HG02943 (cell line): Measurements from ENCODE around the gene MACROD1.
"Not testable (repeated sequence)": the region's sequence is repeated elsewhere in the genome, so short reads cannot be mapped to it uniquely, and the experiment has no call there.

Experiments
- ATAC-seq: cut with Tn5 transposase; IDR thresholded peaks from one replicate; pipeline ENCODE4 v1.9.1; 2021; ENCODE audit warnings: mild to moderate bottlenecking, low read depth, moderate library complexity; ENCODE audit not compliant: unreplicated experiment

MACROD1 gene

DNA sequence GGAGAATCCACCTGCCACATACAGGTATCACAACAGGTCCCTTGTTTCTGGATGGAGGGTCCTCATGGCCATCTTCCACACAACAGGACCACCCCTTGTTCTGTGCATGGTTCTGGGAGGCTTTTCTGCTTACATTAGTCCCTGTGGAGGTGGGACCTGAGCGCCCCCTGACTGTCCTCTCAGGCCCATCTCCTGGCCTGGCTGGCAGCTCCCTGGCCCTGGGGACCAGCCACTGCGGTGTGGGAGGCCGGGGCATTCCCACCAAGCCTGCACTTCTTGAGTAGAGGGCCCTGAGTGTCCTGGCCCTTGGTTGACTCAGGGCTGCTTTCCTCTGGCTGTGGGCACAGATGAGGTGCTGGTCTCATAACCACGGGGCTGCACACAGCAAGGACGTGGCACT is 186.5 kb downstream of the MACROD1 start:
- ATAC-seq = no peak

DNA sequence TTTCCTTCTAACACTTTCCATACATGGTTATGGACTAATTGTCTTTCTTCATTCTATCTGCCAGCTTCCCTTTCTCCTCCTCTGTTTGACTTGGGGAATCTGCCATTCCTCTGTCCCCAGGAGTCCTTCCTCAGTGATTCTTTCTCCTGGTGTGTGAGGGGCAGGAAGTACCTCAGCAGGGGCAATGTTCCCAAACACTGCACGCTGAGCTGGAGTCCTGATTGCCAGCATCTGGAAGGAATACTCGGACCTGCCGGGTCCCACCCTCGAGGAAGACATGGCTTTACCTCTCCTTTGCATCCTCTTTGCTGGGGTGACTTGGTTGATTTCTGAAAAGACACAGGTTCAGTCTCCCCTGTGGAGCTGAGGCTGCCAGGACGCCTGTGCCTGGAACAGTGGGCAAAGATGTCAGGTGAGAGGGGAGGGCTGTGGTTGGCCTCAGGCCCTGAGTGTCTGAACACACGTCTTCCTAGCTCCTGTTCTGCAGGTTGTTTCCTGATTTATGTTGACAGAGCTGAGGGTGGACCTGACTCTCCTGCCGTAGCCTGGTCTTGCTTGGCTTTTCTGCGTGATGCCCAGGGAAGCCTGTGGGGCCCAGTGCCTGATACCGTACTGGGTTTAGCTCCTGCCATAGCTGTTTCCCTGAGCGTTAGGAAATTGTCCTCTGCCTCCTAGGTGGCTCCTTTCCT is 187.2 kb downstream of the MACROD1 start:
- no peak for ATAC-seq

DNA sequence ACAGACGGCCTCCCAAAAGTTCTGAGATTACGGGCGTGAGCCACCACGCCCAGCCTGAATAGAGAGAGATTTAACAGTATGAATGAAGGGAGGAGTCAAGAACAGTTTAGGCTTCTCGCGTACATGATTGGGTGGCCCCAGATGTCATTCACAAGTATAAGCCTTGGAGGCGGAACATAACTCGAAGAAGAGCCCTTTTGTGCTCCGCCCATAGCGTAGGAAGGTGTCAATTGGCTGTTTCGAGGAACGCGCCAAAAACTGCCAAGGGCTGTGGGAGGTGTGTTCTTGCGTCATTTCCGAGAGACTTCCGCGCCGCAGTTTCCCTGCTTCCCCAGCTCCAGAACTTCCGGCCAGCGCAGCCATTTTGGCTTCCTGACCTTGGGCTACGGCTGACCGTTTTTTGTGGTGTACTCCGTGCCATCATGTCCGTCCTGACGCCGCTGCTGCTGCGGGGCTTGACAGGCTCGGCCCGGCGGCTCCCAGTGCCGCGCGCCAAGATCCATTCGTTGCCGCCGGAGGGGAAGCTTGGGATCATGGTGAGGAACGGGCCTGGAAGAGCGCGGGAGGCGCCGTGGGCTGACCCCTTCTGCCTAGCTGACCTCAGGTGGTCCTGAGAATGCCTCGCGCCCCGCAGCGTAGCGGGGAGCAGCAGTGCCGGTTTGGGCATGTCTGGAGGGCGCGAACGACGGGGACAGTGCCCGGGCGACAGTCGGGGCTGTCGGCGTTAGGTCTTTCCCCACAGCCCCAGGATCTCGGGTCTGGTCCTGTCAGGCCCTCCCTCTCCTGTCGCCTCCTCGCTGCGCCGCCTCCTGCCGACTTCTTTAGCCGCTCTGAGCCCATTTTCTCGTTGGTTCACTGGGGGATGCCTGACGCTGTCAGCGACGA is 191.4 kb downstream of the MACROD1 start, which contains the start of gene COX8A:
Gene COX8A (plus strand): TSS at position 362 of the 885 bp plus-strand sequence. CDS start 61 bp downstream, at position 423.
- peak; percentile 94 for ATAC-seq

DNA sequence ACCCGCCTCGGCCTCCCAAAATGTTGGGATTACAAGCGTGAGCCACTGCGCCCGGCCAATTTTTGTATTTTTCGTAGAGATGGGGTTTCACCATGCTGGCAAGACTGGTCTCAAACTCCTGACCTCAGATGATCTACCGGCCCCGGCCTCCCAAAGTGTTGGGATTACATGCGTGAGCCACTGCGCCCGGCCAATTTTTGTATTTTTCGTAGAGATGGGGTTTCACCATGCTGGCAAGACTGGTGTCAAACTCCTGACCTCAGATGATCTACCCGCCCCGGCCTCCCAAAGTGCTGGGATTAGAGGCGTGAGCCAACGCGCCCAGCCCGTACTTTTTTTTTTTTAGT is 192.0 kb downstream of the MACROD1 start:
- not testable (repeated sequence) for ATAC-seq

DNA sequence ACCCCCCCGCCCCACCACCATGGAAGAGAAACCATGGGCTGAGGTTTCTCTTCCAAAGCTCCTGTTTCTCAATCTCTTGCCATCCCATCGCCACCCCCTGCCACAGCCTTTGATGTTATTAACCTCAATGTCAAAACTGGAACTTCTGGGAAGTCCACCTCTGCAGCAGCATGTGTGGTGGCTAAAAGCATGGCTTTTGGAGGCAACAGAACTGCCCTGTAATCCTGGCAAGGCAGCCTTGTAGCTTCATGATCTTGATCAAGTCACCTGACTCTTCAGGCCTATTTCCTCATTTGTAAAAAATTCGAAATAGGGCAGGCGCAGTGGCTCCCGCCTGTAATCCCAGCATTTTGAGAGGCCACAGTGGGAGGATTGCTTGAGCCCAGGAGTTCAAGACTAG is 195.0 kb downstream of the MACROD1 start:
- no peak for ATAC-seq

DNA sequence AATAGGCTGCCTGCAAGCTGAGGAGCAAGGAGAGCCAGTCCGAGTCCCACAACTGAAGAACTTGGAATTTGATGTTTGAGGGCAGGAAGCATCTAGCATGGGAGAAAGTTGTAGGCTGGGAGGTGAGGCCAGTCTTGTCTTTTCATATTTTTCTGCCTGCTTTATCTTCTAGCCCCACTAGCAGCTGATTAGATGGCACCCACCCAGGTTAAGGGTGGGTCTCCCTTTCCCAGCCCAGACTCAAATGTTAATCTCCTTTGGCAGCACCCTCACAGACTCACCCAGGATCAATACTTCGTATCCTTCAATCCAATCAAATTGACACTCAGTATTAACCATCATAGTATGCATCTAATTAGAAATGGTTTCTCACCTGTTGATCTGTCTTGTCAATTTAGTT is 196.5 kb downstream of the MACROD1 start:
- ATAC-seq = no peak

DNA sequence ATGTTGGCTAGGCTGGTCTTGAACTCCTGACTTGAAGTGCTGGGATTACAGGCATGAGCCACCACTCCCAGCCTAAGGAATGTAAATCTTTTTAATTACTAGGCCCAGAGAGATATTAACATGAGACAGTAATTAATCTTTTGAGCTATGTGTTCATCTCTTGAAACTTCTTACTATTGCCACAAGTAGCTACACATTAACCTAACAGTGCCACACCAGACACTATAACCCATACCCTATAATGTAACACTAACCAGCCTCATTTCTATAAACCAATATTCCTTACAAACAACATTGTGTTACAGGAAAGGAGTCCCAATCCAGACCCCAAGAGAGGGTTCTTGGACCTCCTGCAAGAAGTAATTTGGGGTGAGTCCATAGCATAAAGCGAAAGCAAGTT is 199.5 kb downstream of the MACROD1 start:
- no peak for ATAC-seq

DNA sequence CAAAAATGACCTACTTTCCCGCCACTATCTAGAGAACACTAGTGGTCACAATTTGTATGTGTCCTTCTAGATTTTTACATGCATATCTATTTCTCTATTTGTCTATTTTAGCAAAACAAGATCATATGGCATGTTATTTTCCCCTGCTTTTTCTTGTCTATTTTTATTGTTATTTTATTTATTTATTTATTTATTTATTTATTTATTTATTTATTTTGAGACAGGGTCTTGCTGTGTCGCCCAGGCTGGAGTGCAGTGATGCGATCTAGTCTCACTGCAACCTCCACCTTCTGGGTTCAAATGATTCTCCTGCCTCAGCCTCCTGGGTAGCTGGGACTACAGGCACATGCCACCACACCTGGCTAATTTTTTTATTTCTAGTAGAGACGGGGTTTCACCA is 202.0 kb downstream of the MACROD1 start:
- ATAC-seq = not testable (repeated sequence)

DNA sequence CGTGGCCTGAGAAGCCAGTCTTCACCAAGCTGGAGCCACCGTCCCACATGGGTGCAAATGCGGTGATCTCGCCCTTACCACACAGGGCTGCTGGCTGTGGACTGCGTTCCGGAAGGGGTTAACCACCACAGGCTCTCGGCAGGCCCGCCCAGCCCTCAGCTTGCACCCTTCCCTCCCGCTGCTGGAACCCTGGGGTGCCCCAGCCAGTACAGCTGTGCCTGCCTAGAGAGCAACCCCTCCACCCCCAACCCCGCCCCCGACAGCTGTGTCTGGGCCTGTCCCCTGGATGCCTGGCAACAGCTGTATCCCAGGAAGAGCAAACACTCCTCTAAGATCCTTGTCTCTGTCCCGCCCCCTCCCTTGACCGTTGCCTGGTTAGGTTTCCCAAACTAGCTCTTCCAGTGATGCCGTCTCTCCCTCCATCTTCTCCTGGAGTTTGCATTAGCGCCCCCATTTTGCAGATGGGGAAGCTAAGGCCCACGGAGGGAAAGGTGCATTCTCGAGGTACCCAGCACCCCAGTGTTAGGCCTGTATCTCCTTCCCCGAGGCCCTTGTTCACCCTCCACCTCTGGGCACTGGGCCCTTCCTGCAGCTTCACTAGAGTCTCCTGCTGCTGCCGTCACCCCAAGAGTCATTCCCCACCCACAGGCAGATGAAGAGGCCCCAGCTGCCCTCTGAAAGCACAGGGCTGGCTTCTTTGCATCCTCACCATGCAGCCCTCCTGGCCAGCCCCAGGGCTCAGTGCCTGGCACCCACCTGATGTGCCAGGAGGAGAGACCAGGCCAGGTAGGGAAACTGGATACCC is 204.1 kb downstream of the MACROD1 start:
- no peak for ATAC-seq

DNA sequence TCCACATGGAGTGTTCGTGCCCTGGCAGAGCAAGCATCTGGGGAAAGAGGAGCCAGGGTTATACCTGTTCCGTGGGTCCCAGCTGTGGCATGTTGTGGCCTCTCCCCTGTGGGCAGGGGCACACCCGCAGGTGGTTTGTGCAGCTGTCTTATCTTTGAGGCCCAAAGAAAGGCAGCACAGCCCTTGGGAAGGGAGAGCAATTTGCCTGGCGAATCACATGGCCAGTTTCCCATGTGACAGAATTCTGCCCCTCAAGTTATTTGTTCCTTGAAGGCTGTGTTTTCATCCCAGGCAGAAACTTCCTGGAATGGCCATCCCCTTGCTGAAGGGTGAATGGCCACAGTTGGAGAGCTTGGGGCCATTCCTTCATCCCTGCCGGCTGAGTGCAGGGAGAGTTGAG is 207.9 kb downstream of the MACROD1 start:
- no peak for ATAC-seq

DNA sequence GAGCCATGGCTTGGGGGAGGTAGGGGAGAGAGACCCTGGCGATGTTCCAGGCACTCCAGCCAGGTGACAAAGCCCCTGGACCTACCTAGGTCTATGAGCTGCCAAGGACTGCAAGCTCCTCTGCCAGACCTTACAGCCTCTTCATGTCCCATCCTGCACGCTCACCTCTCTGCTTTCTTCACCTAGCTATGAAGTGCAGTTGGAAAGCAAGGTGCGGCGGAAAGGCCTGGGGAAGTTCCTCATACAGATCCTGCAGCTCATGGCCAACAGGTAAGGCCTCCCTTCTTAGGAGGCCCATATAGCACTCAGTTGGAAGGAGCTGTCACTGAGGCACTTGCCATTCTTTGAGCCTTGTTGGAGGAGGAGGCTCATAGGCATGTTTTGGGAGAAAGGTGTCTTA is 213.3 kb downstream of the MACROD1 start:
- no peak for ATAC-seq

DNA sequence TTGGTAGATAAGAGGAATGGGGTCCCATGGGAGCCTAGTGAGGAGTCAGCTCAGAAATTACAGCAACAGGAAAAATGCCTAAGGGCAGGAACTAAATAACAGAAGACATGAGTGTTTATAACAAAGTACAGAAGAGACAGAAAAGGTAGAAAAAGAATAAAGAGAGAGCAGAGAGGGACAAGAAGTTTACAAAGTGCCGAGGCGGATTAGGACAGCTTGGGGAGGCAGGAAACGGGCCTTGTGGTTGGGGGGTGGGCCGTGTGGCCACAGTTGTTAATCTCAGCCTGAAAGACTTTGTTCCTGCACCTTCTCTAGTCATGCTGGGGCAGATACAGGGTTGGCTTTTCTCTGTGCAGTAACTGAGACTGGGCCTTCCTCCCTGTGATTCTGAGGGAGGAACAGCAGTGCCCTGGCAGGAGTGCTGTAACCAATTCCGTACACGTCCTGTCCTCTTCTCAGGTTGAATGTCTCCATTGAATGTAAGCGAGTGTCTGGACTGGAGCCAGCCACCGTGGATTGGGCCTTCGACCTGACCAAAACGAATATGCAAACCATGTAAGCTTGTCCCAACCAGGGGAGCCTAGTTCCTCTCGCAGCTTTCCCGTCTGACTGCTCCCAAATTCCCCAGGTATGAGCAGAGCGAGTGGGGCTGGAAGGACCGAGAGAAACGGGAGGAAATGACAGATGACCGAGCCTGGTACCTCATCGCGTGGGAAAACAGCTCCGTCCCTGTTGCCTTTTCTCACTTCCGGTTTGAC is 214.0 kb downstream of the MACROD1 start:
- ATAC-seq = peak; percentile 58
